AG08395 (cell line): ENCODE results near the gene C3orf20.

Experiments used
- DNase-seq: peaks from one replicate; pipeline ENCODE4 v3.0.0; 2012; ENCODE audit warnings: mixed read lengths, low spot score

Gene C3orf20

GRCh38 chr3:14758959-14759358, 84.0 kb downstream of the C3orf20 start:
- DNase-seq = no peak

GRCh38 chr3:14760185-14760584, 85.2 kb downstream of the C3orf20 start:
- no peak for DNase-seq

GRCh38 chr3:14761121-14761672, 86.3 kb downstream of the C3orf20 start:
- no peak for DNase-seq

GRCh38 chr3:14761866-14762265, 86.9 kb downstream of the C3orf20 start:
- DNase-seq = no peak

GRCh38 chr3:14762701-14763100, 87.8 kb downstream of the C3orf20 start:
- no peak for DNase-seq

GRCh38 chr3:14764331-14765059, 89.6 kb downstream of the C3orf20 start:
- no peak for DNase-seq

GRCh38 chr3:14765060-14765400, 90.1 kb downstream of the C3orf20 start:
- no peak for DNase-seq

- no peak for DNase-seq
These were observed 90.9 kb downstream of the C3orf20 start for GRCh38 chr3:14765576-14766427.

GRCh38 chr3:14766428-14767244, 91.7 kb downstream of the C3orf20 start:
- DNase-seq = no peak

GRCh38 chr3:14767245-14768051, 92.5 kb downstream of the C3orf20 start:
- DNase-seq = no peak

- no peak for DNase-seq
These were observed 93.3 kb downstream of the C3orf20 start for GRCh38 chr3:14768182-14768790.

- no peak for DNase-seq
These were observed 93.9 kb downstream of the C3orf20 start for GRCh38 chr3:14768881-14769280.

GRCh38 chr3:14769544-14770325, 94.8 kb downstream of the C3orf20 start:
- no peak for DNase-seq

GRCh38 chr3:14770591-14770990, 95.7 kb downstream of the C3orf20 start:
- no peak for DNase-seq

- no peak for DNase-seq
These were observed 96.9 kb downstream of the C3orf20 start for GRCh38 chr3:14771593-14772497.

- no peak for DNase-seq
These were observed 97.7 kb downstream of the C3orf20 start for GRCh38 chr3:14772533-14773138.

GRCh38 chr3:14773281-14773680, 98.3 kb downstream of the C3orf20 start:
- no peak for DNase-seq

GRCh38 chr3:14773691-14774128, 98.8 kb downstream of the C3orf20 start:
- DNase-seq = no peak

- no peak for DNase-seq
These were observed 99.5 kb downstream of the C3orf20 start for GRCh38 chr3:14774431-14774830.
